Measurements from ENCODE around the gene SLC9C1. TPM values are rescaled to one million over a fixed set of nuclear protein-coding genes. Genes with fewer than 3 reads are reported as not detected.

The SLC9C1 gene
- total RNA-seq, 2 experiments from 2014 or later, result not detected

DNA sequence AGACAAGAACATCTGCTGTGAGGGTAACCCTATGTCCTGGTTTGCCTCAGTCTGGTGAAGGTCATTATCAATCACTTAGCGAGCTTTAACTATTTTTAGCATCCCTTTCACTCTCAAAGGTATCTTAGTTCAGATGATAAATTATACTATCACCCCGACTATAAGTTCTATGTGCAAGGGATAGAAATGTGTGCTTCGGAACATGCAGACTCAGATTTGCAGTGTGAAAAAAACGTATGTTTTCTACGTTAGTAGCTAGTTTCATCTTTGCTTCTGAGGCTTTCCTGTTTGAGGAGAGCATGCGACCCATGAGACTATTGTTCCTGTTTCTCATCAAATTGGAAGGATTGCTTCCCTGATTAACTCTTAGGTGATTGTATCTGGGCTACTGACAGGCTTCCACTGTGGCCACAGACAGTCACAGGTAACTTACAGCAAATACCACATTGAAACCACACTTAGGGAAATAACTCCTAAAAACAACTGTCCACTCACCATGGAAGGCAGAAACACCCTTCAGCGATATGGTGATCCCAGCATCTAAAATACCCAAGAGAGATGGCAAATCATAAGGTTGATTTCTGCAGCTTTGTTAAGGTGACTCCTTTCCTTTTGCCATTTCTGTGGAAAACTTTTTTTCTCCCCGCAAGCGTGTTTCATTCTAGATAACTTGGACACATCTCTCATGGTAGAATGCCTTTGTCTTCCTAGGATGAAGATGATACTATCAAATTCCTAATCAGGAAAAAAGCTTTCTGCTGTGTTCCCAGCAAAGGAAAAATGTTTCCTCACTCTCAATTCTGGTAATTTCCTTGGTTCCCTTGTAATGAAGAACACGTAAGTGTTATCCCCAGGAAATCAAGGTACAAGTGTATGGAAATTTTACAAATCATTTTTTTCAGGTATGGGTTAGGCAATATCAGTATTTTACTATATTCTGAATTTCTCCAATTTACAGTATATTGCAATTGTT, 166.2 kb downstream of the SLC9C1 start:
- H3K9me3 ChIP-seq (ENCODE audit: control insufficient read depth in 1 of 2, insufficient read depth in 1 of 2, low read length in 2 of 2), result no peaks in the 10 kb centered on the region
- POLR2A ChIA-PET, result interaction anchor here (0.7 to 1.9 kb wide), 6 partner anchors 9 to 451 kb away, joined by 3 to 9 read pairs (median 3); no protein-coding TSS in a partner anchor
- Mint-ChIP-seq H3K27me3 (no peaks in the 10 kb centered on the region), H3K9me3 (no peaks in the 10 kb centered on the region), H3K27ac (peak overlapping the region; percentile 88), H3K4me3 (peak overlapping the region; percentile 50), H3K36me3 (ENCODE audit: low read depth) (peaks cover 42% of the 10 kb centered on the region), H3K4me1 (ENCODE audit: low read depth) (peaks cover 83% of the 10 kb centered on the region)
- peaks cover 64% of the 10 kb centered on the region for H3K4me1 ChIP-seq (ENCODE audit: insufficient read depth, low read length)
- peak overlapping the region; percentile 80 to 92 for H3K27ac ChIP-seq (ENCODE audit: low read depth in 1 of 2, low read length in 2 of 2)
- H3K4me3 ChIP-seq (ENCODE audit: low read length), result peak overlapping the region; percentile 10
- DNase-seq, result peak in 3 of 14 experiments; percentile 46 to 54 (median 51)
- ATAC-seq (ENCODE audit: poor library complexity), result no peak
- H3K27me3 ChIP-seq (ENCODE audit: control insufficient read depth in 1 of 2, insufficient read depth in 2 of 2, low read length in 2 of 2), result no peaks in the 10 kb centered on the region
- CTCF ChIA-PET, result interaction anchor here (0.7 to 2.3 kb wide), 3 partner anchors 9 to 17 kb away, joined by 3 to 15 read pairs (median 6); no protein-coding TSS in a partner anchor
- no peak for TF ChIP-seq CTCF (IDR thresholded peaks at IDR 0.05)
- intact Hi-C loops (cut with DNase I, micrococcal nuclease), result no loop called here
- H3K36me3 ChIP-seq (ENCODE audit: insufficient read depth, low read length), result peaks cover 36% of the 10 kb centered on the region

- POLR2A ChIA-PET, result no interaction called here
- peak overlapping the region; percentile 8 for H3K4me3 ChIP-seq (ENCODE audit: low read length)
- DNase-seq (peak in 2 of 14 experiments; percentile 20 to 26), ATAC-seq (ENCODE audit: poor library complexity) (no peak)
- Mint-ChIP-seq H3K4me1 (ENCODE audit: low read depth) (peaks cover 86% of the 10 kb centered on the region), H3K27ac (peak overlapping the region; percentile 88), H3K9me3 (no peaks in the 10 kb centered on the region), H3K27me3 (no peaks in the 10 kb centered on the region), H3K36me3 (ENCODE audit: low read depth) (peaks cover 55% of the 10 kb centered on the region), H3K4me3 (peak overlapping the region; percentile 50)
- intact Hi-C loops (cut with DNase I, micrococcal nuclease), result no loop called here
- H3K36me3 ChIP-seq (ENCODE audit: insufficient read depth, low read length), result peaks cover 39% of the 10 kb centered on the region
- CTCF ChIA-PET, result interaction anchor here (1.2 kb wide), 1 partner anchor 15 kb away, joined by 4 read pairs; no protein-coding TSS in a partner anchor
- peaks cover 58% of the 10 kb centered on the region for H3K4me1 ChIP-seq (ENCODE audit: insufficient read depth, low read length)
- no peaks in the 10 kb centered on the region for H3K27me3 ChIP-seq (ENCODE audit: control insufficient read depth in 1 of 2, insufficient read depth in 2 of 2, low read length in 2 of 2)
- peak overlapping the region; percentile 37 to 92 for H3K27ac ChIP-seq (ENCODE audit: low read depth in 1 of 2, low read length in 2 of 2)
- no peak for TF ChIP-seq CTCF (IDR thresholded peaks at IDR 0.05)
- H3K9me3 ChIP-seq (ENCODE audit: control insufficient read depth in 1 of 2, insufficient read depth in 1 of 2, low read length in 2 of 2), result no peaks in the 10 kb centered on the region
Observed at GRCh38 chr3:112126511-112126911, 167.5 kb downstream of the SLC9C1 start.

DNA sequence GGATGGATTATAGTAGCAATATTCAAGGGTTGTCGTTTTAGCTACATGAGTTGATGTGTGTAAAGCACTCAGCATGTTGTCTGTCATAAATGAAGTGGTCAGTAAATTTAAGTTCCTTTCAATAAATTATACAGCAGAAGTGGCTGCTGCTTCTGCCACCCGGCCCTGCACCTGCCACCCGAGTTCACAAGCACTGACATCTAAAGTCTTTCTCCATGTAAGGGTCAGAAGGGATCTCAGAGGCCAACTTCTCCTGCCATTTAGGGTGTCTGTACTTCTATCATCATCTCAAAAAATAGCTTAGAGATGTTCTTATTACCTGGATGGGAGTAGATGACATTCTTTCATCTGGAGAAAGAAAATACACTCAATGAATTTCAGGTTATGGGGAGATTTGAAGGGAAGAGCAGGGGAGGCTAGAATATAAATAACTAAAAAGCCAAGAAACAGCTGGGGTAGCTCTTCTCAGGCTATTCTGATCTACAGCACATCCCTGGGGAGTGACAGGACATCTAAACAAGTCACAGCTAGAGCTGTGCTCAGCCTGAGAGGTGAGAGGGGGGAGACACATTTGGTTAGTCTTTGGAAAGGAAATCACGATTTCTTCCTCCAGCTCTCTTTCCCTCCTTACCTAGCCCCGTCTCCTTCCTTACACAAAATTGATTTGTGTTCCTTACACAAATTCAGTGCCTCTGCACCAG, 169.0 kb downstream of the SLC9C1 start:
- H3K27ac ChIP-seq (ENCODE audit: low read depth in 1 of 2, low read length in 2 of 2), result peak overlapping the region in 1 of 2 donors; percentile 14
- POLR2A ChIA-PET, result interaction anchor here (1.1 kb wide), 1 partner anchor 13 kb away, joined by 4 read pairs; no protein-coding TSS in a partner anchor
- CTCF ChIA-PET, result interaction anchor here (1.0 to 2.0 kb wide), 2 partner anchors 13 to 82 kb away, joined by 3 to 5 read pairs; no protein-coding TSS in a partner anchor
- TF ChIP-seq CTCF (IDR thresholded peaks at IDR 0.05), result no peak
- Mint-ChIP-seq H3K9me3 (no peaks in the 10 kb centered on the region), H3K27ac (peak overlapping the region; percentile 88), H3K4me3 (no peak overlapping the region), H3K4me1 (ENCODE audit: low read depth) (peaks cover 86% of the 10 kb centered on the region), H3K27me3 (no peaks in the 10 kb centered on the region), H3K36me3 (ENCODE audit: low read depth) (peaks cover 63% of the 10 kb centered on the region)
- H3K27me3 ChIP-seq (ENCODE audit: control insufficient read depth in 1 of 2, insufficient read depth in 2 of 2, low read length in 2 of 2), result no peaks in the 10 kb centered on the region
- DNase-seq (no peak), ATAC-seq (ENCODE audit: poor library complexity) (no peak)
- no peaks in the 10 kb centered on the region for H3K9me3 ChIP-seq (ENCODE audit: control insufficient read depth in 1 of 2, insufficient read depth in 1 of 2, low read length in 2 of 2)
- intact Hi-C loops (cut with DNase I, micrococcal nuclease), result loop anchor here in 1 of 2 experiments (5.0 kb wide), 1 partner anchor 177 kb away; no protein-coding TSS in a partner anchor
- no peak overlapping the region for H3K4me3 ChIP-seq (ENCODE audit: low read length)
- peaks cover 46% of the 10 kb centered on the region for H3K4me1 ChIP-seq (ENCODE audit: insufficient read depth, low read length)
- peaks cover 33% of the 10 kb centered on the region for H3K36me3 ChIP-seq (ENCODE audit: insufficient read depth, low read length)
